KMS-11 (cell line): Measurements from ENCODE around the gene RREB1.

Source experiments
- H2AFZ ChIP-seq: fragments of 200-600 bp; sonication (generic); 2 replicates; pipeline ENCODE4 v1.6.1; 2016; ENCODE audit warnings: antibody characterized with exemption, mixed run types, low read depth
- H3K27ac ChIP-seq: fragments of 200-600 bp; sonication (generic); 2 replicates; pipeline ENCODE4 v1.6.1; 2016; ENCODE audit warnings: mild to moderate bottlenecking, mixed run types
- H3K27me3 ChIP-seq: fragments of 200-600 bp; sonication (generic); 2 replicates; pipeline ENCODE4 v1.6.1; 2017; ENCODE audit warnings: mild to moderate bottlenecking, low read depth, mixed run types, moderate library complexity; ENCODE audit not compliant: insufficient read depth
- H3K36me3 ChIP-seq: fragments of 200-600 bp; sonication (generic); 2 replicates; pipeline ENCODE4 v1.6.1; 2017; ENCODE audit warnings: mild to moderate bottlenecking, mixed run types; ENCODE audit not compliant: insufficient read depth
- H3K4me1 ChIP-seq: fragments of 200-600 bp; sonication (generic); 2 replicates; pipeline ENCODE4 v1.6.1; 2016; ENCODE audit warnings: mild to moderate bottlenecking, low read depth, mixed run types; ENCODE audit not compliant: poor library complexity, severe bottlenecking
- H3K4me2 ChIP-seq: fragments of 200-600 bp; sonication (generic); 2 replicates; pipeline ENCODE4 v1.7.0; 2016; ENCODE audit warnings: mild to moderate bottlenecking, mixed run types
- H3K4me3 ChIP-seq: fragments of 200-600 bp; sonication (generic); IDR thresholded peaks from 2 replicates; pipeline ENCODE4 v1.6.1; 2017; ENCODE audit warnings: low read depth, low read length, mixed read lengths; ENCODE audit not compliant: insufficient read depth
- H3K79me2 ChIP-seq: fragments of 200-600 bp; sonication (generic); 2 replicates; pipeline ENCODE4 v1.6.1; 2016; ENCODE audit warnings: low read depth, mixed run types; ENCODE audit not compliant: insufficient read depth
- H3K9ac ChIP-seq: fragments of 200-600 bp; sonication (generic); 2 replicates; pipeline ENCODE4 v1.6.1; 2016; ENCODE audit warnings: mild to moderate bottlenecking, mixed run types
- H4K20me1 ChIP-seq: fragments of 200-600 bp; sonication (generic); 2 replicates; pipeline ENCODE4 v1.6.1; 2016; ENCODE audit warnings: mild to moderate bottlenecking, mixed run types; ENCODE audit not compliant: insufficient read depth
- TF ChIP-seq, protein P1 (sequence below): fragments of 200-600 bp; sonication (generic); conservative IDR thresholded peaks from 2 replicates; pipeline ENCODE4 v1.6.1; 2017; ENCODE audit warnings: low read depth, mild to moderate bottlenecking, antibody characterized with exemption, low read length, moderate library complexity, mixed read lengths

Gene RREB1

DNA sequence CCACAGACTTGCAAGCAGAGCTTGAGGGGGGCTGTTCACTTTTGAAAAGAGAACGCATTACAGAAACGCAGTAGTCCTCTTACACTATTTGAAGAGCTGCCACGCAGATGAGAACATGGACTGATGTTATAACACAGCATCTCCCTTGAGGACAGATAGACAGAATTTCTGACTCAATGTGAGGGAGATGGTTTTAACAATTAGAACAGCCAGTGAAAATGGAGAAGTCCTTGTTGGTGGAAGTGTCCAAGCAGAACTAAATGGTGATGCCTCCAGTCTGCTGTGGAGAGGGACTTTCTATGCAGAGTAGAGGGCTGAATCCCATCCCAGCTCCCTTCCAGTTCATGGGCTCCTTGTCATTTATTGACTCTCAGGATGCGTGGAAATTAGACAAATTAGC lies 100.0 kb downstream of the RREB1 start:
- Histone ChIP-seq H3K4me3 (no peak overlapping the region), H4K20me1 (no peaks in the 10 kb centered on the region), H3K27me3 (no peaks in the 10 kb centered on the region), H3K79me2 (no peaks in the 10 kb centered on the region), H3K4me1 (no peaks in the 10 kb centered on the region), H3K36me3 (no peaks in the 10 kb centered on the region), H3K27ac (no peak overlapping the region), H3K4me2 (no peak overlapping the region), H2AFZ (no peak overlapping the region), H3K9ac (no peak overlapping the region)
- TF ChIP-seq, protein P1, sequence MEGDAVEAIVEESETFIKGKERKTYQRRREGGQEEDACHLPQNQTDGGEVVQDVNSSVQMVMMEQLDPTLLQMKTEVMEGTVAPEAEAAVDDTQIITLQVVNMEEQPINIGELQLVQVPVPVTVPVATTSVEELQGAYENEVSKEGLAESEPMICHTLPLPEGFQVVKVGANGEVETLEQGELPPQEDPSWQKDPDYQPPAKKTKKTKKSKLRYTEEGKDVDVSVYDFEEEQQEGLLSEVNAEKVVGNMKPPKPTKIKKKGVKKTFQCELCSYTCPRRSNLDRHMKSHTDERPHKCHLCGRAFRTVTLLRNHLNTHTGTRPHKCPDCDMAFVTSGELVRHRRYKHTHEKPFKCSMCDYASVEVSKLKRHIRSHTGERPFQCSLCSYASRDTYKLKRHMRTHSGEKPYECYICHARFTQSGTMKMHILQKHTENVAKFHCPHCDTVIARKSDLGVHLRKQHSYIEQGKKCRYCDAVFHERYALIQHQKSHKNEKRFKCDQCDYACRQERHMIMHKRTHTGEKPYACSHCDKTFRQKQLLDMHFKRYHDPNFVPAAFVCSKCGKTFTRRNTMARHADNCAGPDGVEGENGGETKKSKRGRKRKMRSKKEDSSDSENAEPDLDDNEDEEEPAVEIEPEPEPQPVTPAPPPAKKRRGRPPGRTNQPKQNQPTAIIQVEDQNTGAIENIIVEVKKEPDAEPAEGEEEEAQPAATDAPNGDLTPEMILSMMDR: no peak

DNA sequence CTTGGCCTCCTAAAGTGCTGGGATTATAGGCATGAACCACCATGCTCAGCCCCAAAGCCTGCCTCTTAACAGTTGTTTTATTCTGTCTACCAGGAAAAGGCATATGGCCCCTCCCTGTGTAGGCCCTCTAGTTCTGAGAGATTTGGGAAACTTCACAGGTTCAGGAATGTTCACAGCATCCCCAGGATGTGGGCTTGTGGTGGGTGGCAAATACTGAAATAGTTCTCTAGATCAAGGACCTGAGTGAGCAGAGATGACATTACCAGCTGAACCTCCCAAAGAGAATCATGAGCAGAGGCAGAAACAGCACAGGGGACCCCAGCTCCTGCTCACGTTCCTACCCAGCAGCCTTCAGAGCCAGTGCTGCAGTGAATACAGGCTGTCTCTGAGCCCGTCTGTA lies 105.7 kb downstream of the RREB1 start:
- no peaks in the 10 kb centered on the region for H3K36me3 ChIP-seq

DNA sequence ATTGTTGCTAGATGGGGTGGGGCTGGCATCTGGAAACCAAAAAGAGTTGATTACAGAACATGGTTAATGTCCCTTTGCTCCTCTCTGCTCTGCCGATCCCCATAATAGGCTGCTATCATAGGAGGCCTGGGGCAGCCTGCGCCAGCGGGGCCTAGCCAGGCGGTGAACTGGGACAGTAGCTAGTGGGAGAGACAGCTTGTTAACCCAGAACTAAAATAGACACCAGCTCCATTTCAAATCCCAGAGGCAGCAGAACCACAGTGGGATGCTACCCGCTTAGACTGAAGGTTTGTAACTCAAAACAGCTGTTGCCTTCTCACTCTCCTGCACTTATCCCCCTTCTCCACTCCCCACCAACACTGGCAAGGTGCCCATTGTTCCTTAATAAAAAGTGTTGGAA lies 106.7 kb downstream of the RREB1 start:
- Histone ChIP-seq H3K4me2 (peak overlapping the region; percentile 10; the same call in 1 of the 2 replicates), H2AFZ (no peak overlapping the region), H3K4me3 (no peak overlapping the region), H3K36me3 (no peaks in the 10 kb centered on the region), H4K20me1 (no peaks in the 10 kb centered on the region), H3K79me2 (no peaks in the 10 kb centered on the region), H3K27ac (no peak overlapping the region), H3K27me3 (no peaks in the 10 kb centered on the region), H3K4me1 (peaks cover 38% of the 10 kb centered on the region), H3K9ac (no peak overlapping the region)
- TF ChIP-seq, protein P1: no peak

More for the DNA sequence above, 105.7 kb downstream of the RREB1 start:
- H3K79me2 ChIP-seq: no peaks in the 10 kb centered on the region
- TF ChIP-seq, protein P1: no peak
- H3K4me3 ChIP-seq: no peak overlapping the region
- no peaks in the 10 kb centered on the region for H4K20me1 ChIP-seq
- H3K9ac ChIP-seq: no peak overlapping the region
- no peak overlapping the region for H3K27ac ChIP-seq
- no peak overlapping the region for H2AFZ ChIP-seq
- H3K27me3 ChIP-seq: no peaks in the 10 kb centered on the region
- H3K4me2 ChIP-seq: no peak overlapping the region
- H3K4me1 ChIP-seq: peaks cover 35% of the 10 kb centered on the region

DNA sequence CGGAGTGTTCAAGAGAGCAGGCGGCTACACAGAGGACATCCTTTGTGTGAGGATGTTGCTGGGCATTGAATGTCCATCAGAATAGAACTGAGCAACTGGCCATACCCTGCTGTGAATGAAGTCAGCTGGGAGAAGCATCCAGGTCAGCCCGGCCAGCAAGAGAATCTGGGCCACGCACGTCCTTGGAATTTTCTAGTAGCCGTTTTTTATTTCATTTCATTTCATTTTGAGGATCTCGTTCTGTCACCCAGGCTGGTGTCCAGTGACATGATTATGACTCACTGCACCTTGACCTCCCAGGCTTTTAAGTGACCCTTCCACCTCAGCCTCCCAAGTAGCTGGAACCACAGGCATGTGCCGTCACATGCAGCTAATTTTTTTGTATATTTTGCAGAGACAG lies 107.4 kb downstream of the RREB1 start:
- TF ChIP-seq, protein P1: no peak
- H2AFZ ChIP-seq: no peak overlapping the region
- no peaks in the 10 kb centered on the region for H4K20me1 ChIP-seq
- no peaks in the 10 kb centered on the region for H3K36me3 ChIP-seq
- no peaks in the 10 kb centered on the region for H3K79me2 ChIP-seq
- no peak overlapping the region for H3K9ac ChIP-seq
- no peak overlapping the region for H3K27ac ChIP-seq
- H3K27me3 ChIP-seq: no peaks in the 10 kb centered on the region
- H3K4me3 ChIP-seq: no peak overlapping the region
- peak overlapping the region; percentile 40 for H3K4me2 ChIP-seq
- H3K4me1 ChIP-seq: peaks cover 38% of the 10 kb centered on the region

DNA sequence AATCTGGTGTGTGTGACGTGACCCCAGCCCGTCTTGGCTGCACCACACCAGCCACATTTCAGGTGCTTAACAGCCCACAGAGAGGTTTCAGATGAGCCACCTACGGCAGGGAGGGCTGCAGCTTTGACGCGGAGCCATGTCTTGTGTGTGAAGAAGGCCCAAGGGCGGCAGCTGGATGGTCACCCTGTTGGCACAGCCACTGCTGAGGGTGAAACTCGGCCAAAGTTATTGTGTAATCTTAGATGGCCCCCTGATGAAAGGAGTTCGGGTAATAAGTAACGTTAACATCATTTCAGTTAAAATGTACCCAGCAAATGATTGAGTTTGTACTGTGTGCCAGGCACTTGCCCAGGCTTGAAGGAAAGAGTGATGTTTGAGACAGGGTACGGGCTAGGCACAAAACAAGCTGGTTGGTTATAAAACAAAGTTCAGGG lies 108.1 kb downstream of the RREB1 start:
- peak overlapping the region; percentile 40; the same call in 1 of the 2 replicates for H3K4me2 ChIP-seq
- no peaks in the 10 kb centered on the region for H3K27me3 ChIP-seq
- no peaks in the 10 kb centered on the region for H3K36me3 ChIP-seq
- no peak overlapping the region for H3K9ac ChIP-seq
- peaks cover 38% of the 10 kb centered on the region for H3K4me1 ChIP-seq
- H3K4me3 ChIP-seq: no peak overlapping the region
- no peak overlapping the region for H2AFZ ChIP-seq
- no peaks in the 10 kb centered on the region for H3K79me2 ChIP-seq
- H4K20me1 ChIP-seq: no peaks in the 10 kb centered on the region
- H3K27ac ChIP-seq: no peak overlapping the region
- TF ChIP-seq, protein P1: no peak
